H1 (cell line): Measurements from ENCODE around the gene HOXA6. TPM values are rescaled to one million over a fixed set of nuclear protein-coding genes. Genes with fewer than 3 reads are reported as not detected.

ENCODE experiments used
- CTCF ChIA-PET: fragments of 300-600 bp; sonication (Branson Sonifier 250); formaldehyde crosslinking; loops from one replicate; lab custom pipeline; 2021; ENCODE audit not compliant: partially characterized antibody; lab: Charles Lee
- POLR2A ChIA-PET: fragments of 300-600 bp; sonication (Branson Sonifier 250); formaldehyde crosslinking; loops from one replicate; lab custom pipeline; 2021; ENCODE audit warnings: inconsistent platforms; ENCODE audit not compliant: partially characterized antibody; lab: Charles Lee
- DNase-seq, 2 experiments: peaks; one replicate each; pipeline versions ENCODE4 v3.0.0 to v3.0.0-alpha.2; 2010 to 2022; ENCODE audit warnings: low spot score in 2 of 2, low read depth in 1 of 2, mixed read lengths in 1 of 2
- FAIRE-seq: peaks from 2 replicates; lab custom pipeline; 2011; peaks lifted over from hg19 to GRCh38; lab: Jason Lieb, UNC
- H2AFZ ChIP-seq: 2 replicates; pipeline ENCODE4 v1.8.1; 2012; ENCODE audit warnings: low read length, inconsistent platforms
- H2AK5ac ChIP-seq: 2 replicates; pipeline ENCODE4 v1.6.1; 2013; ENCODE audit warnings: low read depth, low read length
- H2BK120ac ChIP-seq: replicated peaks from 2 replicates; pipeline ENCODE3; 2013; ENCODE audit warnings: low read depth, low read length, inconsistent platforms
- H2BK12ac ChIP-seq: 2 replicates; pipeline ENCODE4 v1.6.1; 2013; ENCODE audit warnings: low read depth, low read length
- H2BK15ac ChIP-seq: 2 replicates; pipeline ENCODE4 v1.6.1; 2013; ENCODE audit warnings: low read length
- H2BK20ac ChIP-seq: 2 replicates; pipeline ENCODE4 v1.6.1; 2013; ENCODE audit warnings: low read length
- H2BK5ac ChIP-seq: 2 replicates; pipeline ENCODE4 v1.6.1; 2013; ENCODE audit warnings: low read depth, low read length
- H3K14ac ChIP-seq: 2 replicates; pipeline ENCODE4 v1.6.1; 2013; ENCODE audit warnings: inconsistent platforms; ENCODE audit not compliant: insufficient read length
- H3K18ac ChIP-seq: 2 replicates; pipeline ENCODE4 v1.6.1; 2013; ENCODE audit warnings: low read length; ENCODE audit errors: extremely low read depth
- H3K23ac ChIP-seq: 2 replicates; pipeline ENCODE4 v1.6.1; 2013; ENCODE audit warnings: inconsistent platforms; ENCODE audit not compliant: insufficient read length
- H3K23me2 ChIP-seq: 2 replicates; pipeline ENCODE4 v1.6.1; 2013; ENCODE audit warnings: low read depth, low read length
- H3K27ac ChIP-seq: 2 replicates; pipeline ENCODE4 v1.6.1; 2011; ENCODE audit warnings: low read depth, low read length, inconsistent platforms
- H3K27me3 ChIP-seq, 4 experiments: replicated peaks in 1 of 4; 1 replicate in 1 of 4; 2 replicates in 3 of 4; pipeline versions ENCODE4 v1.6.1 to v1.8.1; 2011 to 2013; ENCODE audit warnings: low read length in 3 of 4, mild to moderate bottlenecking in 3 of 4, inconsistent platforms in 2 of 4, mixed read lengths in 2 of 4, moderate library complexity in 1 of 4; ENCODE audit not compliant: control insufficient read depth in 3 of 4, insufficient read depth in 3 of 4; ENCODE audit errors: extremely low read depth in 1 of 4
- H3K36me3 ChIP-seq, 4 experiments: 2 replicates each; pipeline versions ENCODE4 v1.6.1 to v1.8.1; 2011 to 2013; ENCODE audit warnings: mild to moderate bottlenecking in 4 of 4, low read length in 3 of 4, moderate library complexity in 2 of 4, control low read depth in 1 of 4, inconsistent platforms in 1 of 4; ENCODE audit not compliant: insufficient read depth in 4 of 4, control insufficient read depth in 2 of 4
- H3K4ac ChIP-seq: replicated peaks from 2 replicates; pipeline ENCODE3; 2013; ENCODE audit warnings: low read length, low read depth, mixed read lengths, inconsistent platforms; ENCODE audit not compliant: insufficient read length
- H3K4me1 ChIP-seq, 4 experiments: replicated peaks in 1 of 4; 1 replicate in 1 of 4; 2 replicates in 3 of 4; pipeline versions ENCODE4 v1.6.1 to v1.8.1; 2011 to 2013; ENCODE audit warnings: low read length in 3 of 4, inconsistent platforms in 2 of 4, mixed read lengths in 1 of 4; ENCODE audit not compliant: insufficient read depth in 4 of 4, control insufficient read depth in 3 of 4
- H3K4me2 ChIP-seq, 2 experiments: 2 replicates each; pipeline versions ENCODE4 v1.6.1 to v1.8.1; 2011 to 2013; ENCODE audit warnings: low read depth in 2 of 2, low read length in 2 of 2, control low read depth in 1 of 2, inconsistent platforms in 1 of 2, mild to moderate bottlenecking in 1 of 2; ENCODE audit not compliant: insufficient read depth in 1 of 2
- H3K4me3 ChIP-seq, 4 experiments: fragments of 200-600, 300-600 bp in 1 of 4; sonication (generic), shearing (Covaris generic), sonication (Bioruptor Twin) in 1 of 4; 2 replicates each; pipeline versions ENCODE4 v1.5.1 to v1.8.1; 2011 to 2016; ENCODE audit warnings: low read length in 4 of 4, low read depth in 3 of 4, control low read depth in 2 of 4, inconsistent platforms in 2 of 4, mild to moderate bottlenecking in 2 of 4, mixed read lengths in 1 of 4, moderate library complexity in 1 of 4; ENCODE audit not compliant: insufficient read depth in 2 of 4; ENCODE audit errors: extremely low read depth in 1 of 4
- H3K56ac ChIP-seq: replicated peaks from 2 replicates; pipeline ENCODE3; 2013; ENCODE audit warnings: low read depth, mild to moderate bottlenecking, mixed read lengths, low read length, inconsistent platforms; ENCODE audit not compliant: insufficient read length
- H3K79me1 ChIP-seq: 2 replicates; pipeline ENCODE4 v1.6.1; 2013; ENCODE audit warnings: low read depth, low read length, control low read depth
- H3K79me2 ChIP-seq, 2 experiments: 2 replicates each; pipeline versions ENCODE4 v1.6.1 to v1.8.1; 2012 to 2013; ENCODE audit warnings: low read length in 2 of 2, mild to moderate bottlenecking in 2 of 2, inconsistent platforms in 1 of 2; ENCODE audit not compliant: insufficient read depth in 2 of 2, control insufficient read depth in 1 of 2
- H3K9ac ChIP-seq, 4 experiments: replicated peaks in 1 of 4; 1 replicate in 1 of 4; 2 replicates in 3 of 4; pipeline versions ENCODE4 v1.6.1 to v1.8.1; 2011 to 2013; ENCODE audit warnings: low read depth in 3 of 4, low read length in 3 of 4, control low read depth in 2 of 4, mild to moderate bottlenecking in 2 of 4, moderate library complexity in 2 of 4, inconsistent platforms in 1 of 4; ENCODE audit errors: extremely low read depth in 1 of 4
- H3K9me3 ChIP-seq, 2 experiments: 2 replicates each; pipeline versions ENCODE4 v1.6.1 to v1.8.1; 2012 to 2013; ENCODE audit warnings: mild to moderate bottlenecking in 2 of 2, moderate library complexity in 2 of 2, control low read depth in 1 of 2, inconsistent platforms in 1 of 2, low read depth in 1 of 2, low read length in 1 of 2, mixed read lengths in 1 of 2; ENCODE audit not compliant: insufficient read depth in 2 of 2
- H4K20me1 ChIP-seq, 2 experiments: replicated peaks in 1 of 2; 2 replicates each; pipeline versions ENCODE3 to v1.8.1; 2011 to 2013; ENCODE audit warnings: inconsistent platforms in 2 of 2, low read length in 2 of 2, mild to moderate bottlenecking in 1 of 2; ENCODE audit not compliant: insufficient read depth in 2 of 2, control insufficient read depth in 1 of 2
- H4K5ac ChIP-seq: 2 replicates; pipeline ENCODE4 v1.6.1; 2013; ENCODE audit warnings: low read length, low read depth, mixed read lengths, inconsistent platforms; ENCODE audit not compliant: insufficient read length
- H4K8ac ChIP-seq: 2 replicates; pipeline ENCODE4 v1.8.0; 2013; ENCODE audit warnings: mild to moderate bottlenecking, moderate library complexity, low read length, inconsistent platforms; ENCODE audit not compliant: insufficient read depth; ENCODE audit errors: extremely low read depth
- H4K91ac ChIP-seq: replicated peaks from 2 replicates; pipeline ENCODE3; 2013; ENCODE audit warnings: low read length, mixed read lengths, inconsistent platforms; ENCODE audit not compliant: insufficient read length
- CBX8 ChIP-seq: fragments of 300-800, 300-1000 bp; sonication (generic); IDR thresholded peaks from 2 replicates; pipeline ENCODE4 v1.7.1; 2016; ENCODE audit warnings: low read depth, low read length, borderline replicate concordance
- RAD21 ChIP-seq, 2 experiments: IDR thresholded peaks in 1 of 2; conservative IDR thresholded peaks in 1 of 2; 2 replicates each; pipeline ENCODE4 v1.6.1; 2011; ENCODE audit warnings: low read depth in 2 of 2, low read length in 2 of 2, improper control_type of control experiment in 1 of 2, inconsistent platforms in 1 of 2, mild to moderate bottlenecking in 1 of 2, moderate library complexity in 1 of 2
- RNF2 ChIP-seq: fragments of 200-900, 300-1000 bp; sonication (generic); IDR thresholded peaks from 2 replicates; pipeline ENCODE4 v1.7.1; 2016; ENCODE audit warnings: borderline replicate concordance, low read depth, mild to moderate bottlenecking, antibody characterized with exemption, low read length; ENCODE audit not compliant: poor library complexity, severe bottlenecking; ENCODE audit errors: missing control alignments
- SP1 ChIP-seq: IDR thresholded peaks from 2 replicates; pipeline ENCODE4 v1.6.1; 2011; ENCODE audit warnings: low read depth, low read length
- TAF7 ChIP-seq: optimal IDR thresholded peaks from 2 replicates; pipeline ENCODE3; 2011; ENCODE audit warnings: low read depth, mild to moderate bottlenecking, inconsistent platforms, low read length, moderate library complexity, borderline replicate concordance
- WGBS, 2 experiments: shearing (Covaris generic) in 1 of 2; methylation state at CpG; one replicate each; pipeline versions ENCODE4 v1.1.6 to v1.1.7; 2013 to 2015; ENCODE audit warnings: low lambda C conversion rate in 2 of 2, mixed read lengths in 2 of 2, inconsistent platforms in 1 of 2, low coverage in 1 of 2, missing lambda C conversion rate in 1 of 2; ENCODE audit not compliant: insufficient replicate concordance in 2 of 2, insufficient coverage in 1 of 2, insufficient read length in 1 of 2; ENCODE audit errors: extremely low coverage in 1 of 2, missing lambda C conversion rate in 1 of 2; 5-methylcytosine and 5-hydroxymethylcytosine counted together
- polyA plus RNA-seq, 7 experiments: library from polyadenylated mRNA; depleted of rRNA in 3 of 7; stranded (reverse) in 5 of 7; unstranded in 2 of 7; fragments of >200 nt in 5 of 7; fragments of 200-250 nt in 2 of 7; gene quantifications; 1 replicate in 5 of 7; 2 replicates in 1 of 7; 4 replicates in 1 of 7; pipeline versions ENCODE4 v1.2.1 to v1.2.3, GENCODE V29; 2011 to 2013; ENCODE audit warnings: missing spikeins in 2 of 7, mixed read lengths in 2 of 7
- total RNA-seq: library from RNA; stranded (reverse); fragmentation: NEBNext Ultra II Directional; extraction: Animal tissue kit (Norgen Biotek cat#: 25700); gene quantifications from 2 replicates; pipeline ENCODE4 v1.2.1, GENCODE V29; 2021

Gene HOXA6
- total and polyA plus RNA-seq, 2 of the 8 experiments (the other 6 are each of a cell fraction or from before 2014, with no cell fraction given) = not detected

GRCh38 chr7:27113991-27114769 lies 33.4 kb downstream of the HOXA6 start:
- no peak overlapping the region for H2BK5ac ChIP-seq
- H2AK5ac ChIP-seq = no peak overlapping the region
- CTCF ChIA-PET = interaction anchor here (0.7 to 4.8 kb wide), 3 partner anchors 16 to 47 kb away, joined by 3 to 33 read pairs (median 3); partner anchors contain the start of gene HOXA5
- no peak overlapping the region; the same call in 1 of the 2 replicates for H3K18ac ChIP-seq
- no peak overlapping the region for H2AFZ ChIP-seq
- peaks cover 96 to 99% (median 97%) of the 10 kb centered on the region in 4 experiments for H3K27me3 ChIP-seq
- H3K4ac ChIP-seq = no peak overlapping the region
- H3K4me3 ChIP-seq = peak overlapping the region in 1 of 4 experiments; percentile 29; a peak in 1 of 8 replicates
- peak overlapping the region in 1 of 2 experiments; percentile 54; a peak in 2 of 4 replicates for H3K4me2 ChIP-seq
- H3K56ac ChIP-seq = no peak overlapping the region
- 7% methylated on average over 7 of the region's 26 CpGs; no CpG with 5 or more reads in 1 of the 2 experiments for WGBS, 2 experiments
- H3K23me2 ChIP-seq = no peaks in the 10 kb centered on the region
- H4K5ac ChIP-seq = no peak overlapping the region
- H2BK12ac ChIP-seq = peak overlapping the region; percentile 80; the same call in 1 of the 2 replicates
- no peak overlapping the region for H4K91ac ChIP-seq
- 0 out of 2 replicates have a peak overlapping the region, but pooled peaks have one; percentile 88 for H2BK15ac ChIP-seq
- H4K20me1 ChIP-seq = peaks cover 33 to 45% of the 10 kb centered on the region in 2 experiments
- no peak overlapping the region for H2BK20ac ChIP-seq
- no peak overlapping the region for H3K27ac ChIP-seq
- no peaks in the 10 kb centered on the region for H3K79me2 ChIP-seq
- H3K9me3 ChIP-seq = no peaks in the 10 kb centered on the region
- H3K23ac ChIP-seq = no peak overlapping the region
- H3K79me1 ChIP-seq = no peaks in the 10 kb centered on the region
- FAIRE-seq (no peak), DNase-seq (peak in 1 of 2 experiments; percentile 52)
- H3K4me1 ChIP-seq = peaks cover 0 to 11% (median 3%) of the 10 kb centered on the region in 4 experiments; a peak in 5 of 7 replicates
- H2BK120ac ChIP-seq = no peak overlapping the region
- H3K14ac ChIP-seq = no peak overlapping the region
- POLR2A ChIA-PET = no interaction called here
- H3K36me3 ChIP-seq = peaks cover 0 to 3% (median 0%) of the 10 kb centered on the region in 4 experiments; a peak in 2 of 8 replicates
- TF ChIP-seq TAF7 (no peak), RAD21 (IDR thresholded peaks at IDR 0.05 in 1 of 2, conservative IDR thresholded peaks at IDR 0.05 in 1 of 2; ENCODE audit: low read depth in 2 of 2, low read length in 2 of 2) (no peak), RNF2 (peak; percentile 94), CBX8 (peak; percentile 98), SP1 (no peak)
- no peak overlapping the region for H3K9ac ChIP-seq
- H4K8ac ChIP-seq = no peak overlapping the region
